GM18870 (cell line): ENCODE data around the gene SPEM1.

ENCODE experiments used
- ATAC-seq: cut with Tn5 transposase; IDR thresholded peaks from one replicate; pipeline ENCODE4 v1.9.1; 2021; ENCODE audit warnings: moderate library complexity; ENCODE audit not compliant: unreplicated experiment

The SPEM1 gene

GRCh38 chr17:7418472-7419152 is 1.5 kb upstream of the SPEM1 start:
- ATAC-seq, result no peak

DNA sequence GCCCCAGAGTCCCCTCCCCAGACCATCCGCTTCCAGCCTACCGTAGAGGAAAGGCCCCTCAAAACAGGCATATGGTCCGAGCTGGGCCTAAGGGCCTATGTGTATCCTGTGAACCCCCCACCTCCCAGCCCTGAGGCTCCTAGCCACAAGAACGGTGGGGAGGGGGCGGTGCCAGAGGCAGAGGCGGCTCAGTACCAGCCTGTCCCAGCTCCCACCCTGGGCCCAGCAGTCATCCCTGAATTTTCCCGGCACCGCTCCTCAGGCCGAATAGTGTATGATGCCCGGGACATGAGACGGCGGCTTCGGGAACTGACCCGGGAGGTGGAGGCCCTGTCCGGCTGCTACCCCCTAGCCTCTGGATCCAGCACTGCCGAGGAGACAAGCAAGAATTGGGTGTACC is 1.1 kb downstream of the SPEM1 start:
- ATAC-seq, result no peak

GRCh38 chr17:7423679-7424078 is 3.6 kb downstream of the SPEM1 start:
- ATAC-seq, result no peak

DNA sequence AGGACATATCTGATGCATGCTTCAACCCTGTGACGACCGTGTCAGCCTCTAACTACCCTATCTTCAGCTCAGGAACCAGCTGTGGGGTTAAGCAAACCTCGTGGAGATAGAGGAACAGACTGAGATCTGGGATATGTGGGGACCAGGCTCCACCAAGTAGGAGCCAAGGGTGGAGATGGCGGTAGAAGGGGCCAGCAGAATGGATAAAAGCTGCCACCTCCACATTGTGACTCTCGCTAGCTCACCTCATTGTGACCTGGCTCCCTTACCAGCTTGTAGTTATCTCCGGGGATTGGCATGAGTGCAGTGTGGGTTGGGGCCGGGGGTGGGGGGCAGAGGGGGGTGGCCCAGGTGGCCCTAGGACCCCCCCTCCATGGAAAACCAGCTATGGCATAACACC is 5.2 kb downstream of the SPEM1 start, which contains the start of gene SPEM2:
Gene SPEM2 (plus strand): TSS at position 301 of the 400 bp plus-strand sequence. CDS start 73 bp downstream, at position 374.
- no peak for ATAC-seq

- ATAC-seq, result no peak
These were observed 5.6 kb downstream of the SPEM1 start for GRCh38 chr17:7425756-7426155.

DNA sequence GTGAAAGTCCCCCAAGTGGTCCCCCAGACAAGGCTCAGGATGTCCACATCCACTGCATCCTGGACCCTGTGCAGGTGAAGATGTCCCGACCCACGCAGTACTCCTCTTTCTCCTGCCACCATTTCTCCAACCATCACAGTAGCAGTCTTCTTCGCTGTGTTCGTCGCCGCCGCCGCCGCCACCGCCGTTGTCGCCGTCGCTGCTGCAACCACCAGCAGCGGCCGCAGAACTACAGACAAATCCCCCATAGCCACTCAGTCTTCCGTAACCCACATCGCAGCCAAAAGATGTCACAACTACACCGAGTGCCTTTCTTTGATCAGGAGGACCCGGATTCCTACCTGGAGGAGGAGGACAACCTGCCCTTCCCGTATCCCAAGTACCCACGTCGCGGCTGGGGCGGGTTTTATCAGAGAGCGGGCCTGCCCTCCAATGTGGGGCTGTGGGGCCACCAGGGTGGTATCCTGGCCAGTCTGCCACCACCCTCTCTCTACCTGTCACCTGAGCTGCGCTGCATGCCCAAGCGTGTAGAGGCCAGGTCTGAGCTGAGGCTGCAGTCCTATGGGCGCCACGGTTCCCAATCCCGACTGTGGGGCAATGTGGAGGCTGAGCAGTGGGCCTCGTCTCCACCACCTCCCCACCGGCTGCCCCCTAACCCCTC is 6.2 kb downstream of the SPEM1 start:
- no peak for ATAC-seq

- no peak for ATAC-seq
These were observed 6.9 kb downstream of the SPEM1 start for GRCh38 chr17:7426896-7427489.

DNA sequence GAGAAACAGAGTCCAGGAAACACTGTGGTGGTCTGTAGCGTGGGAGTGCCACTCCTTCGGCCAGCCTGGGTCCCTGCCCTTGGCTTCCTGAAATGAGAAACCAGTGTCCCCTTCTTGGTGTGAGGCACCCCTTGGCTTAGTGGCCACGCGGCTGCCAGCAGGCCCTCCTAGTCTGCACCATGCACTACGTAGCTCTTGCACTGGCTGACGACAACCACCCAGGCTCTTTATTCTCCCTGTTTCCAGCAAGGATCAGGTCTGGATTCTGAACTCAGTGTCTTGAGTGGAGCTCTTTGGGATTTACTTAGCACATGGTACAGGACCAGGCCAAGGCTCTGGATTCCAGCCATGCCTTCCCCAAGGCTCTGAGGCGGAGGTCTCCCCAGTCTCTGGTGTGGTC is 7.4 kb downstream of the SPEM1 start:
- no peak for ATAC-seq

- no peak for ATAC-seq
These were observed 8.4 kb downstream of the SPEM1 start, which contains the start of gene SPEM3 for GRCh38 chr17:7428557-7428956. Gene SPEM3 (plus strand): TSS chr17:7428857. CDS start chr17:7428903, 46 bp downstream.

- ATAC-seq, result no peak
These were observed 9.6 kb downstream of the SPEM1 start for GRCh38 chr17:7429722-7430121.

GRCh38 chr17:7431231-7431630 is 11.1 kb downstream of the SPEM1 start:
- no peak for ATAC-seq

GRCh38 chr17:7432296-7432695 is 12.2 kb downstream of the SPEM1 start:
- no peak for ATAC-seq

GRCh38 chr17:7435676-7436555 is 15.8 kb downstream of the SPEM1 start:
- peak; percentile 11 for ATAC-seq

- no peak for ATAC-seq
These were observed 16.6 kb downstream of the SPEM1 start for GRCh38 chr17:7436556-7437368.

GRCh38 chr17:7437369-7437863 is 17.3 kb downstream of the SPEM1 start:
- ATAC-seq, result no peak

DNA sequence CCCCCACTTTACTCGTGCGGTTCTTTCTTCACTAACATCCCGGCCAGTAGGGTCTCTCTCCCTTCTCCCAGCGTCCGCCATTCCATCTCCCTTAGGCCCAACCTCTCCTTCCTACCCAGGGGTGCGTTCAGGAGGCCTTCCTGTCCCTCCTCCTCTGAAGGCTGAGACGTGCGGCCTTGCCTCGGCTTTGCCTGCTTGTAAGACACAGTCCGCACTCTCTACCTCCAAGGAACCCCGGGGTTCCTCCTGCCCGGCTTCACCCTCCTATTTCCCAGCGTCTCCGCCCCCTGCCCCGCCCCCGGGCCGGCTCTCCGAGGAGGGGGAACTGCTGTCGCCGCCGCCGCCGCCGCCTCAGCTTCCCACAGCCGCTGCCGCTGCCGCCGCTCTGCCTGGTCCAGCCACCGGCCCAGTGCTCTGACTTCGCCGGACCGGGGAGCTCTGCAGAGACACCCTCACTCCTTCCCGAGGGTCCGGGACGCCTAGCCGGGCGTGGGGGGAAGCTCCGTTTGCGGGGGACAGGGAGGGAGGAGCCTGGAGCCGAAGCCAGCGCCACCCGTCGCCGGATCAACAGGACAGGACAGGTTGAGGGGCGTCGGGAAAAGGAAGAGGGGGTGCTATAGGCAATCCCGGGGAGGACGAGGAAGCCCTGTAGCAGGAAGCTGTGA is 18.0 kb downstream of the SPEM1 start:
- no peak for ATAC-seq

DNA sequence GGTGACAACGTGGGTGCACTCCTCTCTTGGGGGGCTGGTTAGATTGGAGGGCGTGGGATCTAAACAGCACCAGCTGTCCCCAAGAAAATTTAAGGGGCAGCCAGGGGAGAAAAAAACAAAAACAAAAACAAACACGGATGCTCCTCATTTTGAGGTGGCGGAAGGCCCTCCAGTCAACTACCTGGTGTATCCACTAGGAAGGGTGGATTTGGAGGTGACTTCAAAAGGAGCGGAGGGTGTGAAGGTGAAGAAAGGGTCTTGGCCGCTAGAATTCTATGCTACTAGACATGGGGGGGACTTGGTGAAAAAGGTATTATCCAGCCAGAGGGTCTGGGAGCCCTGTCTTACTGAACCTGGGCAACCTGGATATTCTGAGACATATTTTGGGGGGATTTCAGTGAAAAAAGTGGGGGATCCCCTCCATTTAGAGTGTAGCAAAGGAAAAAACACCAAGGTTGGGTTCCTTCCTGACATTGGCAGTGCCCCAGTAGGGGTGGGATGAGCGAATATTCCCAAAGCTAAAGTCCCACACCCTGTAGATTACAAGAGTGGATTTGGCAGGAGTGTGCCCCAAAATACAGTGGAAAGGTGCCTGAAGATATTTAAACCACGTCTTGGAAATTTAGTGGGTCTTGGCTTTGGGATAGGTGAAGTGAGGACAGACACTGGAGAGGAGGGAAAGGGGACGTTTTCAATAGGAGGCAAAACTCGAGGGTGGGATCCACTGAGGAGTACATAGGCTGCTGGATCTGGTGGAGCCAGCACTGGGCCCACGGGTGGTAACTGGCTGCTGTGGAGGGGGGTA is 18.7 kb downstream of the SPEM1 start:
- ATAC-seq, result no peak

- no peak for ATAC-seq
These were observed 19.5 kb downstream of the SPEM1 start, which contains the start of gene FGF11 for GRCh38 chr17:7439462-7440112. Gene FGF11 (plus strand): TSS chr17:7439512. CDS start chr17:7439621, 109 bp downstream.
